H9 (cell line): Measurements from ENCODE around the gene KLHL10. TPM values are rescaled to one million over a fixed set of nuclear protein-coding genes. Genes with fewer than 3 reads are reported as not detected.

Source experiments
- DNase-seq: peaks from one replicate; pipeline ENCODE4 v3.0.0-alpha.2; 2017
- H2AFZ ChIP-seq: one replicate; pipeline ENCODE4 v1.6.1; 2013; ENCODE audit warnings: mild to moderate bottlenecking, low read length, control low read depth, moderate library complexity
- H2AK5ac ChIP-seq: 2 replicates; pipeline ENCODE4 v1.6.1; 2013; ENCODE audit warnings: low read length, control low read depth, mixed read lengths; ENCODE audit not compliant: insufficient read length
- H2BK120ac ChIP-seq: one replicate; pipeline ENCODE4 v1.6.1; 2013; ENCODE audit warnings: low read depth, mild to moderate bottlenecking, low read length, control low read depth, inconsistent platforms; ENCODE audit not compliant: poor library complexity, severe bottlenecking
- H2BK12ac ChIP-seq: 2 replicates; pipeline ENCODE4 v1.6.1; 2013; ENCODE audit warnings: low read length, control low read depth, mixed read lengths, low read depth; ENCODE audit not compliant: insufficient read length
- H2BK15ac ChIP-seq: 2 replicates; pipeline ENCODE4 v1.6.1; 2013; ENCODE audit warnings: low read depth, low read length, control low read depth
- H2BK20ac ChIP-seq: one replicate; pipeline ENCODE4 v1.6.1; 2013; ENCODE audit warnings: low read depth, mild to moderate bottlenecking, low read length, control low read depth, inconsistent platforms; ENCODE audit not compliant: poor library complexity, severe bottlenecking
- H2BK5ac ChIP-seq: 2 replicates; pipeline ENCODE4 v1.6.1; 2013; ENCODE audit warnings: low read length, control low read depth, mixed read lengths; ENCODE audit not compliant: insufficient read length
- H3K14ac ChIP-seq: 2 replicates; pipeline ENCODE4 v1.6.1; 2013; ENCODE audit warnings: low read length, control low read depth; ENCODE audit not compliant: insufficient read depth
- H3K18ac ChIP-seq: 2 replicates; pipeline ENCODE4 v1.6.1; 2013; ENCODE audit warnings: low read depth, mild to moderate bottlenecking, mixed read lengths, low read length, control low read depth; ENCODE audit not compliant: insufficient read length
- H3K23ac ChIP-seq: 2 replicates; pipeline ENCODE4 v1.6.1; 2013; ENCODE audit warnings: low read length, control low read depth, mixed read lengths, low read depth; ENCODE audit not compliant: insufficient read length
- H3K23me2 ChIP-seq: 2 replicates; pipeline ENCODE4 v1.6.1; 2013; ENCODE audit warnings: low read depth, mild to moderate bottlenecking, mixed read lengths, low read length, control low read depth; ENCODE audit not compliant: insufficient read length, poor library complexity, severe bottlenecking
- H3K27ac ChIP-seq: 2 replicates; pipeline ENCODE4 v1.5.1; 2013; ENCODE audit warnings: low read length, control low read depth, mixed read lengths, low read depth; ENCODE audit not compliant: insufficient read length
- H3K27me3 ChIP-seq: 2 replicates; pipeline ENCODE4 v1.6.1; 2013; ENCODE audit warnings: low read length, control low read depth, inconsistent platforms; ENCODE audit not compliant: insufficient read depth
- H3K4ac ChIP-seq: 2 replicates; pipeline ENCODE4 v1.6.1; 2013; ENCODE audit warnings: low read depth, mild to moderate bottlenecking, control low read depth, inconsistent platforms, low read length, moderate library complexity
- H3K4me1 ChIP-seq: 2 replicates; pipeline ENCODE4 v1.6.1; 2013; ENCODE audit warnings: low read length, control low read depth, inconsistent platforms; ENCODE audit not compliant: insufficient read depth
- H3K4me2 ChIP-seq: 2 replicates; pipeline ENCODE4 v1.6.1; 2013; ENCODE audit warnings: low read length, control low read depth, mixed read lengths; ENCODE audit not compliant: insufficient read length, insufficient read depth
- H3K56ac ChIP-seq: 2 replicates; pipeline ENCODE4 v1.6.1; 2013; ENCODE audit warnings: low read depth, mild to moderate bottlenecking, mixed read lengths, low read length, control low read depth; ENCODE audit not compliant: insufficient read length
- H3K79me1 ChIP-seq: 2 replicates; pipeline ENCODE4 v1.6.1; 2013; ENCODE audit warnings: low read depth, mild to moderate bottlenecking, moderate library complexity, low read length, control low read depth, inconsistent platforms; ENCODE audit not compliant: insufficient read depth, poor library complexity, severe bottlenecking
- H3K79me2 ChIP-seq: 2 replicates; pipeline ENCODE4 v1.6.1; 2013; ENCODE audit warnings: low read length, control low read depth, inconsistent platforms; ENCODE audit not compliant: insufficient read depth
- H3K9ac ChIP-seq: 2 replicates; pipeline ENCODE4 v1.6.1; 2013; ENCODE audit warnings: low read length, control low read depth, mixed read lengths; ENCODE audit not compliant: insufficient read length; ENCODE audit errors: extremely low read depth
- H3K9me3 ChIP-seq: one replicate; pipeline ENCODE4 v1.6.1; 2013; ENCODE audit warnings: low read depth, low read length, inconsistent platforms; ENCODE audit not compliant: control insufficient read depth
- H3T11ph ChIP-seq: one replicate; pipeline ENCODE4 v1.6.1; 2013; ENCODE audit warnings: mild to moderate bottlenecking, low read length, control low read depth, inconsistent platforms
- H4K20me1 ChIP-seq: one replicate; pipeline ENCODE4 v1.6.1; 2013; ENCODE audit not compliant: control insufficient read depth, insufficient read length, insufficient read depth
- H4K5ac ChIP-seq: 2 replicates; pipeline ENCODE4 v1.6.1; 2013; ENCODE audit warnings: low read depth, mild to moderate bottlenecking, mixed read lengths, low read length, control low read depth; ENCODE audit not compliant: insufficient read length
- H4K8ac ChIP-seq: replicated peaks from 2 replicates; pipeline ENCODE4 v1.6.1; 2013; ENCODE audit warnings: low read length, control low read depth, mixed read lengths, low read depth; ENCODE audit not compliant: insufficient read length
- H4K91ac ChIP-seq: 2 replicates; pipeline ENCODE4 v1.6.1; 2013; ENCODE audit warnings: low read depth, mild to moderate bottlenecking, moderate library complexity, mixed read lengths, low read length, control low read depth; ENCODE audit not compliant: insufficient read length
- H3K27ac Mint-ChIP-seq, 3 experiments: 2 replicates in 2 of 3; 3 replicates in 1 of 3; pipeline ENCODE4 v1.8.0; 2020 to 2021; ENCODE audit warnings: mixed read lengths in 3 of 3, mild to moderate bottlenecking in 1 of 3, moderate library complexity in 1 of 3
- H3K27me3 Mint-ChIP-seq: 2 replicates; pipeline ENCODE4 v1.8.0; 2021; ENCODE audit warnings: low read depth, mild to moderate bottlenecking, moderate library complexity, mixed read lengths
- H3K36me3 Mint-ChIP-seq, 3 experiments: 2 replicates in 2 of 3; 3 replicates in 1 of 3; pipeline ENCODE4 v1.8.0; 2020 to 2021; ENCODE audit warnings: low read depth in 3 of 3, mixed read lengths in 3 of 3; ENCODE audit not compliant: insufficient read depth in 1 of 3
- H3K4me1 Mint-ChIP-seq, 2 experiments: 2 replicates each; pipeline ENCODE4 v1.8.0; 2020; ENCODE audit warnings: mixed read lengths in 2 of 2
- H3K4me3 Mint-ChIP-seq, 2 experiments: 2 replicates in 1 of 2; 3 replicates in 1 of 2; pipeline ENCODE4 v1.8.0; 2020 to 2021; ENCODE audit warnings: mild to moderate bottlenecking in 2 of 2, mixed read lengths in 2 of 2, moderate library complexity in 1 of 2
- H3K9me3 Mint-ChIP-seq, 2 experiments: 2 replicates in 1 of 2; 3 replicates in 1 of 2; pipeline ENCODE4 v1.8.0; 2020; ENCODE audit warnings: mild to moderate bottlenecking in 2 of 2, mixed read lengths in 2 of 2, moderate library complexity in 1 of 2
- WGBS: extraction: QIAGEN DNeasy Blood & Tissue Kit; methylation state at CpG from one replicate; pipeline ENCODE4 v1.1.7; 2013; ENCODE audit warnings: missing lambda C conversion rate, low lambda C conversion rate, mixed read lengths; ENCODE audit not compliant: insufficient read length; ENCODE audit errors: extremely low coverage; 5-methylcytosine and 5-hydroxymethylcytosine counted together
- total RNA-seq: library from RNA; stranded (reverse); gene quantifications from 2 replicates; pipeline ENCODE4 v1.2.1, GENCODE V29; 2021
- TF ChIP-seq, protein P1 (sequence below): fragments of 200-600 bp; sonication (generic); conservative IDR thresholded peaks from 3 replicates; pipeline ENCODE4 v1.8.0; 2021; ENCODE audit warnings: antibody characterized with exemption, mild to moderate bottlenecking

The KLHL10 gene
- total RNA-seq, 1 experiment from 2014 or later: 0.46 TPM

DNA sequence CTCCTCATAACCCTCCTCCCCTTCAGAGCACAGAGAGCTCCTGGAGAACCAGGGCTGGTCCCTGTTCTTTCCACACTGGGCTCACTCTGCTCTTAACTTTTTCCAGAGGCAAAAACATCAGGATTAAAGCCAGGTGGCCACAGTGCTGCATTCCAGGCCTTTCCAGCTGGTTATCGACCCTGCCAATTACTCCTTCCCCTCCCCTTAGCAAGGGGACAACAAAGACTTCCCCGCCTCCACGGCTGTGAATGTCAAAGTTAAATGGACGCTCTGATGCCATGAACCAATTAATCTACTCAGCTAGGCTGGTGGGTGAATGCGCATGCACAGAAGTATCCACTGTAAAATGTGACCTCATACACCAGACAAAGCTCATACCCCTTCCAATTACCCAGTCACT is 58.0 kb downstream of the KLHL10 start:
- H3K9ac ChIP-seq: no peak overlapping the region
- no CpG with 5 or more reads among the region's 5 CpGs for WGBS
- H3K36me3 Mint-ChIP-seq: peaks cover 67 to 91% (median 83%) of the 10 kb centered on the region in 3 experiments

More for the DNA sequence above, 58.0 kb downstream of the KLHL10 start:
- H3K23ac ChIP-seq: no peak overlapping the region
- no peak overlapping the region for H3K14ac ChIP-seq
- no peak overlapping the region for H3K27ac ChIP-seq
- H3K27me3 Mint-ChIP-seq: no peaks in the 10 kb centered on the region
- no peak overlapping the region for H2BK120ac ChIP-seq
- H2BK15ac ChIP-seq: no peak overlapping the region
- H3K79me2 ChIP-seq: peaks cover 2% of the 10 kb centered on the region; the same call in 1 of the 2 replicates
- TF ChIP-seq, protein P1, sequence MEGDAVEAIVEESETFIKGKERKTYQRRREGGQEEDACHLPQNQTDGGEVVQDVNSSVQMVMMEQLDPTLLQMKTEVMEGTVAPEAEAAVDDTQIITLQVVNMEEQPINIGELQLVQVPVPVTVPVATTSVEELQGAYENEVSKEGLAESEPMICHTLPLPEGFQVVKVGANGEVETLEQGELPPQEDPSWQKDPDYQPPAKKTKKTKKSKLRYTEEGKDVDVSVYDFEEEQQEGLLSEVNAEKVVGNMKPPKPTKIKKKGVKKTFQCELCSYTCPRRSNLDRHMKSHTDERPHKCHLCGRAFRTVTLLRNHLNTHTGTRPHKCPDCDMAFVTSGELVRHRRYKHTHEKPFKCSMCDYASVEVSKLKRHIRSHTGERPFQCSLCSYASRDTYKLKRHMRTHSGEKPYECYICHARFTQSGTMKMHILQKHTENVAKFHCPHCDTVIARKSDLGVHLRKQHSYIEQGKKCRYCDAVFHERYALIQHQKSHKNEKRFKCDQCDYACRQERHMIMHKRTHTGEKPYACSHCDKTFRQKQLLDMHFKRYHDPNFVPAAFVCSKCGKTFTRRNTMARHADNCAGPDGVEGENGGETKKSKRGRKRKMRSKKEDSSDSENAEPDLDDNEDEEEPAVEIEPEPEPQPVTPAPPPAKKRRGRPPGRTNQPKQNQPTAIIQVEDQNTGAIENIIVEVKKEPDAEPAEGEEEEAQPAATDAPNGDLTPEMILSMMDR: no peak
- no peak overlapping the region for H2BK12ac ChIP-seq
- no peak overlapping the region for H3K4ac ChIP-seq
- H3K4me3 Mint-ChIP-seq: no peak overlapping the region
- no peak overlapping the region for H2BK5ac ChIP-seq
- no peak overlapping the region for H3T11ph ChIP-seq
- H3K4me1 ChIP-seq: no peaks in the 10 kb centered on the region
- no peak overlapping the region for H3K18ac ChIP-seq
- no peaks in the 10 kb centered on the region for H3K9me3 Mint-ChIP-seq
- no peak overlapping the region for H4K8ac ChIP-seq
- DNase-seq: no peak
- H3K27me3 ChIP-seq: no peaks in the 10 kb centered on the region
- H3K27ac Mint-ChIP-seq: peak overlapping the region; percentile 36 to 73 (median 54); a peak in 5 of 7 replicates
- H4K91ac ChIP-seq: no peak overlapping the region
- no peak overlapping the region for H3K56ac ChIP-seq
- H3K9me3 ChIP-seq: no peaks in the 10 kb centered on the region
- no peak overlapping the region for H2AK5ac ChIP-seq
- H3K4me2 ChIP-seq: no peak overlapping the region
- H4K5ac ChIP-seq: no peak overlapping the region
- H3K4me1 Mint-ChIP-seq: no peaks in the 10 kb centered on the region
- no peak overlapping the region for H2AFZ ChIP-seq
- peaks cover 4% of the 10 kb centered on the region for H3K79me1 ChIP-seq
- no peaks in the 10 kb centered on the region for H3K23me2 ChIP-seq
- no peak overlapping the region for H2BK20ac ChIP-seq
- H4K20me1 ChIP-seq: no peaks in the 10 kb centered on the region
